Measurements from ENCODE around the gene TNS3.

TNS3 gene

GRCh38 chr7:47255441-47255840 is 326.5 kb downstream of the TNS3 start:
- no peaks in the 10 kb centered on the region for H3F3A ChIP-seq (ENCODE audit: control insufficient read depth, insufficient read depth)
- H3K27ac ChIP-seq (ENCODE audit: low read depth, low read length) = no peak overlapping the region
- peaks cover 3% of the 10 kb centered on the region; the same call in 1 of the 2 replicates for H3K9me3 ChIP-seq (ENCODE audit: control insufficient read depth, insufficient read depth, low read length)
- H3K27me3 ChIP-seq (ENCODE audit: control insufficient read depth, low read length) = peaks cover 9% of the 10 kb centered on the region; the same call in 1 of the 2 replicates
- H3K4me2 ChIP-seq (ENCODE audit: low read length) = peak overlapping the region; percentile 66; the same call in 1 of the 2 replicates
- peaks cover 14% of the 10 kb centered on the region for H3K4me1 ChIP-seq (ENCODE audit: control insufficient read depth, low read length)
- H3K36me3 ChIP-seq (ENCODE audit: control insufficient read depth, low read length) = no peaks in the 10 kb centered on the region
- TF ChIP-seq CTCF (IDR thresholded peaks at IDR 0.05; ENCODE audit: low read depth, low read length, poor library complexity, severe bottlenecking) (no peak), EZH2phosphoT487 (IDR thresholded peaks at IDR 0.05; ENCODE audit: borderline replicate concordance, low read length) (no peak)
- no peaks in the 10 kb centered on the region for H4K20me1 ChIP-seq (ENCODE audit: control insufficient read depth, insufficient read depth, low read depth, low read length)
- H3K4me3 ChIP-seq (ENCODE audit: low read length) = no peak overlapping the region
- H3K9me2 ChIP-seq (replicated peaks; ENCODE audit: control insufficient read depth, low read length) = no peaks in the 10 kb centered on the region
- no peaks in the 10 kb centered on the region for H3K79me2 ChIP-seq (ENCODE audit: control insufficient read depth, low read length)

- Histone ChIP-seq H3F3A (ENCODE audit: control insufficient read depth, insufficient read depth) (no peaks in the 10 kb centered on the region), H3K79me2 (ENCODE audit: control insufficient read depth, low read length) (no peaks in the 10 kb centered on the region), H3K4me1 (ENCODE audit: control insufficient read depth, low read length) (peaks cover 14% of the 10 kb centered on the region), H3K36me3 (ENCODE audit: control insufficient read depth, low read length) (no peaks in the 10 kb centered on the region), H3K4me2 (ENCODE audit: low read length) (peak overlapping the region; percentile 66), H3K9me3 (ENCODE audit: control insufficient read depth, insufficient read depth, low read length) (peaks cover 3% of the 10 kb centered on the region; the same call in 1 of the 2 replicates), H3K27ac (ENCODE audit: low read depth, low read length) (no peak overlapping the region), H3K4me3 (ENCODE audit: low read length) (peak overlapping the region; percentile 55), H4K20me1 (ENCODE audit: control insufficient read depth, insufficient read depth, low read depth, low read length) (no peaks in the 10 kb centered on the region), H3K9me2 (replicated peaks; ENCODE audit: control insufficient read depth, low read length) (no peaks in the 10 kb centered on the region), H3K27me3 (ENCODE audit: control insufficient read depth, low read length) (peaks cover 9% of the 10 kb centered on the region; the same call in 1 of the 2 replicates)
- TF ChIP-seq CTCF (IDR thresholded peaks at IDR 0.05; ENCODE audit: low read depth, low read length, poor library complexity, severe bottlenecking) (no peak), EZH2phosphoT487 (IDR thresholded peaks at IDR 0.05; ENCODE audit: borderline replicate concordance, low read length) (no peak)
Measured at GRCh38 chr7:47255007-47255406, 326.9 kb downstream of the TNS3 start.

GRCh38 chr7:47254081-47254977 is 327.6 kb downstream of the TNS3 start:
- H3K9me2 ChIP-seq (replicated peaks; ENCODE audit: control insufficient read depth, low read length) = no peaks in the 10 kb centered on the region
- peak overlapping the region; percentile 66 for H3K4me2 ChIP-seq (ENCODE audit: low read length)
- peaks cover 14% of the 10 kb centered on the region for H3K4me1 ChIP-seq (ENCODE audit: control insufficient read depth, low read length)
- no peaks in the 10 kb centered on the region for H3K36me3 ChIP-seq (ENCODE audit: control insufficient read depth, low read length)
- no peaks in the 10 kb centered on the region for H4K20me1 ChIP-seq (ENCODE audit: control insufficient read depth, insufficient read depth, low read depth, low read length)
- no peaks in the 10 kb centered on the region for H3F3A ChIP-seq (ENCODE audit: control insufficient read depth, insufficient read depth)
- no peak for TF ChIP-seq EZH2phosphoT487 (IDR thresholded peaks at IDR 0.05; ENCODE audit: borderline replicate concordance, low read length)
- TF ChIP-seq CTCF (IDR thresholded peaks at IDR 0.05; ENCODE audit: low read depth, low read length, poor library complexity, severe bottlenecking) = peak; percentile 98
- peaks cover 7% of the 10 kb centered on the region; the same call in 1 of the 2 replicates for H3K27me3 ChIP-seq (ENCODE audit: control insufficient read depth, low read length)
- H3K9me3 ChIP-seq (ENCODE audit: control insufficient read depth, insufficient read depth, low read length) = peaks cover 3% of the 10 kb centered on the region; the same call in 1 of the 2 replicates
- H3K4me3 ChIP-seq (ENCODE audit: low read length) = peak overlapping the region; percentile 55
- H3K79me2 ChIP-seq (ENCODE audit: control insufficient read depth, low read length) = no peaks in the 10 kb centered on the region
- no peak overlapping the region for H3K27ac ChIP-seq (ENCODE audit: low read depth, low read length)

Data from DOHH2 (cell line).